NCI-H345 treated with DMSO at 0.1 percent for 48 hours (cell line): ENCODE results near the gene ZNF398.

Experiments
- DNase-seq: peaks from one replicate; lab custom pipeline; 2025; ENCODE audit not compliant: unreplicated experiment; lab: John Stamatoyannopoulos, UW

Gene ZNF398

DNA sequence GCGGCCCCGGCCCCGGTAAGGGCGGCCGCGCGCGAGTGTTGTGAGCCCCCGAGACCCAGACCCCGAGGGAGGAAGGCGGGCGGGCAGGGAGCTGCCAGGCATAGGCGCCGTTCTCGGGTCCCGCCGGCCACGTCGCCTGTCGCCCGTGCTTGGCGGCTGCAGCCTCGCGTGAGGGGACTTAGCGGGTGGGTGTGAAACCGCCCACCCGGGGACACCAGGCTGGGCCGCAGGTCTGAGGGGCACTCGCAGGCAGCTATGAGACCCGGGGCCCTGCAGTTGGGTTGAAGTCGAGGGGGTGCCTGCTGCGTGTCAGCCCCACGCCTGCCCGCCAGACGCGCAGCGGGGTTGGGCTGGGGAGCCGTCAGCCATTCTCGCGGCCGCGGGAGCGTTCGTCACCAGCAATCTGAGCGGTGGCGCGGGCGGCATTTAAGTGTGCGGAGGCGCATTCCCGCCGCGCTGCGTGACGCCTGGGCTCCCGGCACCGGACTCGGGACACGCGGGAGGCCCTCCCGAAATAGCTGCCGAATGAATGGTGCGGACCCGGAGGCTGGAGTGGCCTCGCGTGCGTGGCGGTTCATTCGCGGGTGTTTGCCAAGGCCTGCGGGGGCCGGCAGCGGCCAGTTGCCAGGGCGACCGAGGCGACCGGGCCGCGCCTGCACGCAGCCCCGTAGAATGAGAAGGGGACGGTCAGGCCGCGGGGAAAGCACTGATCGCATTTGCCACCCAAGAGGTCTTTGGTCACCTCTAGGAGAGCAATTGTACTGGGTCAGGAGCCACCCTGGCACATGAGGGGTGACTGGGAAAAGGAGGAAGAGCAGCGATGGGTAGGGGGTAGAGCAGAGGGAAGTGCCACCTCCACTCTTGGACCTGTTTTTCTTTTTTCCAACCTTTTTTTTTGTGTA lies 750 bp downstream of the ZNF398 start:
- DNase-seq, result peak; percentile 19

DNA sequence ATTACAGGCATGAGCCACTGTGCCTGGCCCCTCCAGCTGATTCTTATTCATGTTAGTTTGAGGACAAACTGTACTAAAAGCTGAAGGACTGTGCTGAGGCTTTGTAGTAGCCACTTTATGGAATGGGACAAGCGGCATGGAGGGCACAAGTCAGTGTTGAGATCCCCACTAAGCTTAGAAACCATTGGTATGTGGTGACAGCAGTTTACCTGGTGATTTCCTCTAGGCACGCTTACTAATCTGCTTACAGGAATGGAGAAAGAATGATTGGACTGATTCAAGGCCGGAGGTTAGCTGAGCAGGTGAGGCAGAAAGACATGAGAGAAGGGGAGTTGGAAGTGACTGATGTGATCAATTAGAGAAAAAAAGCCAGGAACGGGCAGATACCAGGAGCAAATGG lies 3.7 kb downstream of the ZNF398 start:
- no peak for DNase-seq

DNA sequence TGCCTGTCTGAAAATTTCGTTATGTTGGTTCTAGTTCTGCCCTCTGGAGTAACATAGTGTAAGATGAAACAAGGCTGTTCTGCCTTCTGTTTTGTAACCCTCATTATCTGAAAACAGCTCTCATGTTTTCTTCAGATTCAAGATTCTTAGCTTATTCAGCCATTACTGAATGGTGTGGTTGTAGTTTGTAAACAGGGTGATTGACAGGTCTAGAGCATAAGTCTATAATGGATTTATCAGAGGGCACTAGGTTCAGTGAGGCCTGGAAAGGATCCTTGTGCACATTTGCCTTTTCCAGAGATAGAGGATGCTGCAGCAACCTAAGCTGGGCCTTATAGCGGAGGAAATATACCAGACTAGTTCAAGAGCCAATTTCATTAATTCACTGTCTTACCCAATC lies 6.1 kb downstream of the ZNF398 start:
- DNase-seq, result no peak

DNA sequence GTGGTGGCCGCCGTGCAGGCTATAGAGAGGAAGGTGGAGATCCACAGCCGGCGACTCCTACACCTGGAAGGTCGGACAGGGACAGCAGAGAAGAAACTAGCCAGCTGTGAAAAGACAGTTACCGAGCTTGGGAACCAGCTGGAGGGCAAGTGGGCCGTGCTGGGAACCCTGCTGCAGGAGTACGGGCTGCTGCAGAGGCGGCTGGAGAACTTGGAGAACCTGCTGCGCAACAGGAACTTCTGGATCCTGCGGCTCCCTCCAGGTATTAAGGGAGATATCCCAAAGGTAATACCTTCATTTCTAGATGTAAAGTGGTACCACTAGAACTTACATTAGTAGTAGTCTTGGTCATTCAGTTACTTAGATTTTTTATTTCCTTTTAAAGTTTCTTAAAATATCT lies 6.8 kb downstream of the ZNF398 start:
- DNase-seq, result no peak

DNA sequence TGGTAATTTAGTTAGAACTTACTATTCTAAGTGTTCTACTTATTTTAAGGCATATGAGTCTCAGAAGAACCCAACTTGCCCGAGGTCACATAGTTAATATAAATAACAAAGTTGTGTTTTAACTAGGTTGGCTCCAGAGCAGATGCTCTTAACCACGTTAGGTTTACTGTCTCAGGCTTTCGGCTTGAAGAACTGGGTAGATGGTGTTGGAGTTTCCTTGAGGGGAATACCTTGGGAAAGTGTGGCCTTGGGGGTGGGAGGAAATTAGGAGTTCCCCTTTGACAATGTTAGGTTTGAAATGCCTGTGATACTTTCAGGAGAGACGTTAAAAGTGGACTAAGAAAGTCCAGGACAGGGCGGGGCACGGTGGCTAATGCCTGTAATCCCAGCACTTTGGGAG lies 9.6 kb downstream of the ZNF398 start:
- DNase-seq, result no peak

DNA sequence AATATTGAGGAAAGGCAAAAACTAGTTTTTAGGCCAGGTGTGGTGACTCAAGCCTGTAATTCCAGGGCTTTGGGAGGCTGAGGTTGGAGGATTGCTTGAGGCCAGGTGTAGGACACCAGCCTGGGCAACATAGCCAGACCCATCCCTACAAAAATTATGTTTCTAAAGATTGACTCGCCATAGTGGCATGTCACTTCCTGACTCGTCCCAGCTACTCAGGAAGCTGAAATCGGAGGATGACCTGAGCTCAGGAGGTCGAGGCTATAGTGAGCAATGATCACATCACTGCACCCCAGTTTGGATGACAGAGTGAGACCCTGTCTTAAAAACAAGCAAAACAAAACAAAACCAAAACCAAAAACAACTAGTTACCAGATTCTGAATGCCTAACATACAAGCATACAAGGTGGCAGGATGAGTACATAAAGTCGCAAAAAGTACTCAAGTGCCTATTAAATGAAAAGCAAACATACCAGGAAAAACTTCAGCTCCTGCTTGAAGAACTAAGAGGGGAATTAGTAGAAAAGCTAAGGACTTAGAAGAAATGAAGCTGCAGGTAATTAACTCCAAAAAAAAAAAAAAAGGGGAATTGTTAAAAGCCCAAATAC lies 14.1 kb downstream of the ZNF398 start:
- DNase-seq, result no peak

DNA sequence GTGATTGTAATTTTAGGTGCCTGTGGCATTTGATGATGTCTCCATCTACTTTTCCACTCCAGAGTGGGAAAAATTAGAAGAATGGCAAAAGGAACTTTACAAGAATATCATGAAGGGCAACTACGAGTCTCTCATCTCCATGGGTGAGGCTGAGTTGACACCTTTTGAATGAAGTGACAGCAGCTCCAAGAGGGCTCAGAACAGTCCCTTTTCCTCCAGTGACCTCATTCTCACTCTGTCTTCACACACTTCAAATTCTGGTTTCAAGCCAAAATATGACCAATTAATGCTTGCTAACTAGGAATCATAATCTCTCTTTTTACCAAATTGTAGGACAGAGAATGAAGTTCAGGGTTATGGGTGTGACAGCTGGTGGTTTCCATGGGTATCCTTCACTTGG lies 18.9 kb downstream of the ZNF398 start:
- no peak for DNase-seq

DNA sequence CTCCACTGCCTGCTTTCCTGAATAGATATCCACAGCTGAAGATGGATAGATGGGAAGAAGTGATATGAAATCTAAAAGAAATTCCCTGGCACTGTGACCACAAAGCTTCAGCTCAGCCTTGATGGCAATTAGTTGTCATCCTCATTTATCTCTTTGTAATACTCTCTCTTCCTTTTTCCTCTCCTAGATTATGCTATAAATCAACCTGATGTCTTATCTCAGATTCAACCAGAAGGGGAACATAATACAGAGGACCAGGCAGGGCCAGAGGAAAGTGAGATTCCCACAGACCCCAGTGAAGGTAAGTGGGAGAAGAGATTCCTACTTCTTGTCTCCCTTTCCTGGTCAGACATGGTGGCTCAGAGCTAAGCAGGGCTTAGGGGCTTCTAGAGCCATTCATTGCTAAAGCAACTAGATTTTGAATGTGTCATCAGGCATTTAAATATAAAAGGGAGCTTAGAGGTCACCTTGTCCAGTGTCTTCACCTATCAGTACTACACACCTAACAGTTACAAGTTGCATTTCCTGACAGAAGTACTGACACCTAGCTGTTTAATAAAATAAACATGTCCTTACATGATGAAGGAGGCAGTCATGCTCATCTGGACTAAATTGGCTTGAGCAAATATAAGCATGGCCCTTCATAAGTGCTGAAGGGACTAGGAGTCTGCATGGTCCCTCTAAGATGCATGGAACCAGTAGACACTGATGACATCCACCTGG lies 19.5 kb downstream of the ZNF398 start:
- DNase-seq, result no peak

DNA sequence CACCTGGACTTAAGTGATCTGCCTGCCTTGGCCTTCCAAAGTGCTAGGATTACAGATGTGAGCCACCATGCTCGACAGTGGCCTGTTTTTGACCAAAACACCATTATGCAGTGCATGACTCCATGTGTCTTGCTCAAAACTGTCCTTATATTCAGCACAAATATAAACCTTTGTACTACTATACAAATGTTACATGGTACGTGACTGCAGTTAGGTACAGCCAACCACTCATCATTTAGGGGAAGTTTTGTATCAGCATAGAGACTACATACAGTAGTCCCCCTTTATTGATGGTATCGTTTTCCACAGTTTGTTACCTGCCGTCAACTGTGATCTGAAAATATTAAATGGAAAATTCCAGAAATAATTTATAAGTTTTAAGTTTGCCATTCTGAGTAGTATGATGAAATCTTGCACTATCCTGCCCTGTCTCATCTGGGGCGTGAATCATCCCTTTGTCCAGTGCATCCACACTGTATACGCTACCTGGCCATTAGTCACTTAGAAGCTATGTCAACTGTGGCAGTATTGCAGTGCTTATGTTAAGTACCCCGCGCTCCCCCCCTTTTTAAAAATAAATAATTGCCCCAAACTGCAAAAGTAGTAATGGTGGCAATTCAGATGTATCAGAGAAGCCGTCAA lies 24.8 kb downstream of the ZNF398 start:
- no peak for DNase-seq

DNA sequence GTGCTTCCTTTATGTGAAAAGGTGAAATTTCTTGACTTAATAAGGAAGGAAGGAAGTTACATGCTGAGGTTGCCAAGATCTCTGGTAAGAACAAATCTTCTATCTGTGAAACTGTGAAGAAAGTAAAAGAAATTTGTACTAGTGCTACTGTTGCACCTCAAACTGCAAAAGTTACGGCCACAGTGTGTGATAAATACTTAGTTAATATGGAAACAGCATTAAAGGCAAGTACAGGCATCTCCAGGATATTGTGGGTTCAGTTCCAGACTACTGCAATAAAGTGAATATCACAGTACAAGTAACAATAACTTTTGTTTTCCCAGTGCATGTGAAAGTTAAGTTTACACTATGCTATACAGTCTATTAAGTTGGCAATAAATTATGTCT lies 25.3 kb downstream of the ZNF398 start:
- no peak for DNase-seq

DNA sequence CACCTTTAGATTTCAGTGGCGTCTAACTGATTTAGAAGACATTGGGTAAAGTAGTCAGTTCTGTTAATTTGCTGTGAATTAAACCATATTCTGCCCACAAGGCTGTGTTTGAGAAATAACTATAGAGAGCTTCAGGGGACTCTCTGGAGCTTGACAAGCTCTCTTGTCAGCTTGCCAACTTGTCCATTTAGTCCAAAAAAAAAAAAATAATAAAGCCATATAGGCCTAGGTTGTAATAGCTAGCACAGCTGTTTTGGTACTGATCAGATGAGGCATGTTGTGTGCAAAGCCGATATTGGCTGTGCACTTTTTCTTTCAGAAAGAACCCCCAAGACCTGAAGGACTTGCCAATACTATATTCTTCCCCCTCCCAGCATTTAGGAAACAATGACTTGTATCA lies 27.9 kb downstream of the ZNF398 start:
- DNase-seq, result no peak

DNA sequence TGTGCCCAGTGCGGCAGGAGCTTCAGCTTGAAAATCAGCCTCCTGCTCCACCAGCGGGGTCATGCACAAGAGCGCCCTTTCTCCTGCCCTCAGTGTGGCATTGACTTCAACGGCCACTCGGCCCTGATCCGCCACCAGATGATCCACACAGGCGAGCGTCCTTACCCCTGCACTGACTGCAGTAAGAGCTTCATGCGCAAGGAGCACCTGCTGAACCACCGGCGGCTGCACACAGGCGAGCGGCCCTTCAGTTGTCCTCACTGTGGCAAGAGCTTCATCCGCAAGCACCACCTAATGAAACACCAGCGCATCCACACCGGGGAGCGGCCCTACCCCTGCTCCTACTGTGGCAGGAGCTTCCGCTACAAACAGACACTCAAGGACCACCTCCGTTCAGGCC lies 32.0 kb downstream of the ZNF398 start:
- DNase-seq, result no peak

DNA sequence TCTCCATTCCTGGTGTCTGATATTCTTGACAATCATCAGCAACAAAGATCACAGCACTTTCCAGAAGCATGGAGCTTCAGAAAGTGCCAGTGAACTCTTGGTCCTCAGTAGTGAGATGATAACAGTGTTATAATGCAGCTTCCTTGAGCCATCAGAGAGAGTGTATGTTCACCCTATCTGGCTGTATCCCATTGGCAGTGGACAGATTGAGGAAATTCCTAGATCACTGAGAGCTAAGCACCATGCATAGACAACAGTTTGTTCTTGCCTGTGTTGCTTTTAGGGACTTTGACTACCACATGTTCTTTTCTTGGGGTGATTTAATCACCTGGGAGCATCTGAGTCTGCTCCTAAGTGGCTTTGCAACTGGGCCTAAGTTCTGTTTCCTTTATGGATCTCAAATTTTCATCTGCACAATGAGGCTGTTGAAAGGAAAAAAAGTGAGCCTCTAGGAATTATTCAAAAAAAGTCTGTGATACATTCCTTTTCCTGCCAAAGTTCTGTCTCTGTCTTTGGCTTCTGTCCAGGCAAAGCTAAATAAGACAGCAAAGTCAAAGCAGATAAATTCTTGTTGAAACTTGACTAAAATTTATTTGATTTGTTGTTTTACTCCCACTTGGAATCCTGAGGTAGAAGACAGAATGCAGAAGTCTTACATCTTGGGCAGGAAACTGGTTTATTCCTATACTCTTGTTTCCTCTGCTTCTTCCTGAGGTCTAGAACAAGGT lies 33.6 kb downstream of the ZNF398 start:
- DNase-seq, result no peak

DNA sequence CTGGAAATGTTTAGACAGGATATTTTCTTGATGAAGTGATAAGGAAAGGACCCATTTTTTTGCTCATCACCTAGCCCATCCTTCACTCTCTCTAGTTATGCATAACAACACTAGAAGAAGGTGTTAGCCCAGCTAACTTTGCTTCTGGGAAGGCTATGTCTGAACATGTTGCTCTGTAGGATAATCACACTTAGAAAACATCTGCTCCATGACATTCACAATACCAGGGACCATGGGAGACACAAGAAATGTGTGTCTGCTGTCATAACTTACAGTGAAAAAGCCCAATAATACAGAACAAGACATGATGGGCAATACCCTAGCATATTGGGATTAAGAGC lies 34.2 kb downstream of the ZNF398 start:
- DNase-seq, result no peak

DNA sequence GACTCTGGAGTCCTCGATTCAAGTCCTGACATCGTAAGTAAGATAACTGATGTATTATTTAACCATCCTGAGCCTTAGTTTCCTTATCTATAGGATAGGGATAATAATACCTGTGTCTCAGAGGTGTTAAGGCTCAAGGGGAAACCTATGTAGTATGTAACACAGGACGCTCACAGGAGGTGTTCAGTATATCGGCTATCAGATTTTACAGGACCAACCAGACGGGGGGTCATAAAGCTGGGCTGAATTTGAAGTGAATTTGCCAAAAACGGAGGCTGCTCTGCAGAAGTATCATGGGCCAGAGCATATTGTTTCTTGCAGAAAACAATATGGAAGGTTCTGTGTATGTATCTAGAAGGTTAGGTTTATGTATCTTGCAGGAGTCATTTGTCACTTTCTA lies 37.0 kb downstream of the ZNF398 start:
- no peak for DNase-seq

DNA sequence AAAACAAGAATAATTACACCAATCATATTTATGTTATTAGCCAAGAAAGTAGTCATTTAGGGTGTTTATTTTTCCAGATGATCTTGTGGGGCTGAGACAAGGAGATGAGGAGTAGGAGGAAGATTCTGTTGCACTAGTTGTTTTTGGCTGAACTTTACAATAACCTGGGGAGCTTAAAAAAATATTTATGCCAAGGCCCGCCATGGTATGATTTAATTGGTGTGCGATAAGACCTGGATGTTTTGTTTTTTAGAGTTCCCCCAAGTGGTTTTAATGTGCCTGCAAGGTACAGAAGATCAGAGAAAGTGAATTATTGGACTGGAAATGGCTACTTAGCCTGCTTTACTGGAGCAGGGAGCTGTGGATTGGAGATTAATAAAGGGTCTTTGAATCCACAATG lies 41.0 kb downstream of the ZNF398 start:
- no peak for DNase-seq

DNA sequence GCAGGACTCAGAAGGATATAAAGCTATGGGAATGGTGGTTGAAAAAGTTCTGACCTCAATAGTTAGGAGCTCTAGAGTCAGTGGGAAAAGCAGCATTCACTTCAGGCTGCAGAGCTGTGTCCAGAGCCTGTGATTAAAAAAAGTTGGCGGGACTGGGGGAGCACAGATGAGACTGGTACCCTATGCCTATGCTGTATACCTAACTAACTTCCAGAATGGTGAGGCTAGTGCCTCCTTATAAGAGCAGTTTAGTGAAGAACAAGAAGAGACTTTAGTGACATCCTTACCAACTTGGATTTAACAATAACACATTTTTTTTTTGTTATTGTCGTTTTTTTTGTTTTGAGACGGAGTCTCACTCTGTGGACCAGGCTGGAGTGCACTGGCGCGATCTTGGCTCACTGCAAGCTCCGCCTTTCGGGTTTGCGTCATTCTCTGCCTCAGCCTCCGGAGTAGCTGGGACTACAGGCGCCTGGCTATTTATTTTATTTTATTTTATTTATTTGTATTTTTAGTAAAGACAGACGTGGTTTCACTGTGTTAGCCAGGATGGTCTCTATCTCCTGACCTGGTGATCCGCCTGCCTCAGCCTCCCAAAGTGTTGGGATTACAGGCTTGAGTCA lies 41.5 kb downstream of the ZNF398 start:
- no peak for DNase-seq

DNA sequence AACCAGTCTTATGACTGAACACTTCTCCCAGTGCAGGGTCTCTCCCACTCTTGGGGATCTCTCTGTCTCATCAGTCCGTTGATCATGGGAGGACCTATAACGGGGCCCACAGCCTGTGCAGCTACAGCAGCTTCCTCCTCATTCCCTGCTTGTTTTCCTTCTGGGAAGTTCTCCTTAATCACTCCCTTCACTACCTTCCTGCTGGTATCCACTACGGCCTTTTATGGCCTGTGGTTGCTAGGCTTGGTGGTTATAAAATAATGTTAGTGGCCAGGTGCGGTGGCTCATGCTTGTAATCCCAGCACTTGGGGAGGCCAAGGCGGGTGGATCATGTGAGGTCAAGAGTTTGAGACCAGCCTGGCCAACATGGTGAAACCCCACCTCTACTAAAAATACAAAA lies 44.6 kb downstream of the ZNF398 start:
- DNase-seq, result no peak

DNA sequence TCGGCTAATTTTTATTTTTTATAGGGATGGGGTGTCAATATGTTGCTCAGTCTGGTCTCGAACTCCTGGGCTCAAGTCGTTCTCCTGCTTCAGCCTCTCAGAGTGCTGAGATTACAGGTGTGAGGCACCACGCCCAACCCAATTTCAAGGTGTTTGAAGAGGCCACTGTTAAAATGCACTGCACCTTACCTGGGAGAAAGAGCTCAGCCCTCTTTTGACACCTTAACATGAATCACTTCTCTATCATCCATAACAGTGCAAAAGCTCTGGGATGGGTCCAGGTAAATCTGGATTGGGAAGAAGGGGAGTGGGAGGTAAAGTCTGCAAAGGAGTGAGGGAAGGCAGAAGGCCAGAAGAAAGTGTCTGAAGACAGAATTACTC lies 47.5 kb downstream of the ZNF398 start:
- no peak for DNase-seq
